Fibroblast of lung (primary cell): ENCODE results near the gene PSD4. TPM values are rescaled to one million over a fixed set of nuclear protein-coding genes. Genes with fewer than 3 reads are reported as not detected.
A peak's percentile ranks its signal among the peaks of the same experiment; 100 is the strongest.

ENCODE experiments used
- DNase-seq, 2 donors: peaks; one replicate each; pipeline versions ENCODE4 v3.0.0 to v3.0.0-alpha.2; 2010; ENCODE audit warnings: low read depth in 2 of 2
- H2AFZ ChIP-seq: 2 replicates; pipeline ENCODE4 v1.5.1; 2012; ENCODE audit warnings: low read length, control low read depth, inconsistent platforms
- H3K27ac ChIP-seq: 2 replicates; pipeline ENCODE4 v1.5.1; 2011; ENCODE audit warnings: low read length, control low read depth; ENCODE audit not compliant: insufficient read depth
- H3K27me3 ChIP-seq: 2 replicates; pipeline ENCODE4 v1.5.1; 2011; ENCODE audit warnings: mild to moderate bottlenecking, low read length; ENCODE audit not compliant: control insufficient read depth, insufficient read depth
- H3K36me3 ChIP-seq: 2 replicates; pipeline ENCODE4 v1.5.1; 2011; ENCODE audit warnings: low read length; ENCODE audit not compliant: control insufficient read depth, insufficient read depth
- H3K4me1 ChIP-seq: 2 replicates; pipeline ENCODE4 v1.5.1; 2011; ENCODE audit warnings: low read length; ENCODE audit not compliant: control insufficient read depth, insufficient read depth; ENCODE audit errors: extremely low read depth
- H3K4me2 ChIP-seq: 2 replicates; pipeline ENCODE4 v1.5.1; 2011; ENCODE audit warnings: low read length, control low read depth; ENCODE audit not compliant: insufficient read depth; ENCODE audit errors: extremely low read depth
- H3K4me3 ChIP-seq, 4 experiments: fragments of 200-600 bp in 1 of 4; sonication (generic) in 1 of 4; replicated peaks in 1 of 4; 2 replicates each; pipeline ENCODE4 v1.5.1; 2011 to 2016; ENCODE audit warnings: low read length in 4 of 4, low read depth in 3 of 4, mild to moderate bottlenecking in 3 of 4, control low read depth in 2 of 4, inconsistent platforms in 1 of 4, mixed read lengths in 1 of 4; ENCODE audit not compliant: insufficient read depth in 1 of 4; ENCODE audit errors: control extremely low read depth in 1 of 4
- H3K79me2 ChIP-seq: 2 replicates; pipeline ENCODE4 v1.5.1; 2012; ENCODE audit warnings: mild to moderate bottlenecking, low read length, inconsistent platforms; ENCODE audit not compliant: control insufficient read depth, insufficient read depth
- H3K9ac ChIP-seq: 2 replicates; pipeline ENCODE4 v1.5.1; 2011; ENCODE audit warnings: mild to moderate bottlenecking, low read length, control low read depth; ENCODE audit not compliant: insufficient read depth
- H3K9me3 ChIP-seq: 2 replicates; pipeline ENCODE4 v1.5.1; 2012; ENCODE audit warnings: low read depth, low read length; ENCODE audit not compliant: control insufficient read depth, insufficient read depth
- H4K20me1 ChIP-seq: 2 replicates; pipeline ENCODE4 v1.5.1; 2011; ENCODE audit warnings: low read length; ENCODE audit not compliant: control insufficient read depth, insufficient read depth; ENCODE audit errors: extremely low read depth
- CTCF ChIP-seq, 2 donors: IDR thresholded peaks in 1 of 2; conservative IDR thresholded peaks in 1 of 2; 1 replicate in 1 of 2; 2 replicates in 1 of 2; pipeline ENCODE4 v1.5.1; 2011 to 2012; ENCODE audit warnings: low read length in 2 of 2, control low read depth in 1 of 2, inconsistent platforms in 1 of 2, low read depth in 1 of 2, mild to moderate bottlenecking in 1 of 2
- EZH2 ChIP-seq: IDR thresholded peaks from 2 replicates; pipeline ENCODE4 v1.5.1; 2012; ENCODE audit warnings: low read length, control low read depth, mild to moderate bottlenecking; ENCODE audit errors: missing control alignments
- polyA plus RNA-seq, 2 donors: library from polyadenylated mRNA; depleted of rRNA in 1 of 2; stranded (reverse) in 1 of 2; unstranded in 1 of 2; fragments of >200 nt; gene quantifications; 2 replicates each; pipeline ENCODE4 v1.2.1, GENCODE V29; 2011 to 2012; ENCODE audit warnings: missing spikeins in 1 of 2
- total RNA-seq: library from RNA; depleted of rRNA; stranded (reverse); fragments of >200 nt; gene quantifications from 2 replicates; pipeline ENCODE4 v1.2.1, GENCODE V29; 2014

The PSD4 gene
- total and polyA plus RNA-seq, 2 donors (not counting 1 experiment from before 2014, with no cell fraction given): 1.0 to 6.1 TPM

- H3K36me3 ChIP-seq: no peaks in the 10 kb centered on the region
- H3K4me2 ChIP-seq: no peak overlapping the region
- H3K27ac ChIP-seq: no peak overlapping the region
- no peaks in the 10 kb centered on the region for H4K20me1 ChIP-seq
- H3K9ac ChIP-seq: no peak overlapping the region
- no peaks in the 10 kb centered on the region for H3K27me3 ChIP-seq
- H3K4me3 ChIP-seq: no peak overlapping the region
- TF ChIP-seq CTCF (conservative IDR thresholded peaks at IDR 0.05 in 1 of 2, IDR thresholded peaks at IDR 0.05 in 1 of 2; ENCODE audit: low read depth in 1 of 2, low read length in 2 of 2) (peak; percentile 90 to 96), EZH2 (no peak)
- H3K4me1 ChIP-seq: peaks cover 3% of the 10 kb centered on the region
- no peaks in the 10 kb centered on the region for H3K79me2 ChIP-seq
- no peak overlapping the region for H2AFZ ChIP-seq
- DNase-seq: peak; percentile 45 to 76
- H3K9me3 ChIP-seq: no peaks in the 10 kb centered on the region
Measured at GRCh38 chr2:113203901-113204519, 30.2 kb downstream of the PSD4 start.

- Histone ChIP-seq H3K27ac (no peak overlapping the region), H2AFZ (no peak overlapping the region), H3K9ac (no peak overlapping the region), H3K4me2 (no peak overlapping the region), H3K4me1 (peaks cover 14% of the 10 kb centered on the region), H3K27me3 (no peaks in the 10 kb centered on the region), H4K20me1 (no peaks in the 10 kb centered on the region), H3K36me3 (no peaks in the 10 kb centered on the region), H3K9me3 (no peaks in the 10 kb centered on the region), H3K79me2 (no peaks in the 10 kb centered on the region), H3K4me3 (no peak overlapping the region)
- DNase-seq: no peak
- TF ChIP-seq CTCF (conservative IDR thresholded peaks at IDR 0.05 in 1 of 2, IDR thresholded peaks at IDR 0.05 in 1 of 2; ENCODE audit: low read depth in 1 of 2, low read length in 2 of 2) (no peak), EZH2 (no peak)
Measured at GRCh38 chr2:113206251-113206650, 32.5 kb downstream of the PSD4 start.

GRCh38 chr2:113207021-113207420 lies 33.2 kb downstream of the PSD4 start:
- Histone ChIP-seq H3K4me1 (peaks cover 18% of the 10 kb centered on the region), H2AFZ (no peak overlapping the region), H3K27ac (no peak overlapping the region), H3K4me3 (no peak overlapping the region), H3K9me3 (no peaks in the 10 kb centered on the region), H3K9ac (no peak overlapping the region), H3K79me2 (no peaks in the 10 kb centered on the region), H3K4me2 (no peak overlapping the region), H3K36me3 (no peaks in the 10 kb centered on the region), H3K27me3 (no peaks in the 10 kb centered on the region), H4K20me1 (no peaks in the 10 kb centered on the region)
- TF ChIP-seq CTCF (conservative IDR thresholded peaks at IDR 0.05 in 1 of 2, IDR thresholded peaks at IDR 0.05 in 1 of 2; ENCODE audit: low read depth in 1 of 2, low read length in 2 of 2): no peak
- no peak for TF ChIP-seq EZH2
- DNase-seq: no peak
